A549 (cell line): ENCODE data around the gene SSU72. TPM values are rescaled to one million over a fixed set of nuclear protein-coding genes. Genes with fewer than 3 reads are reported as not detected.

Experiments
- ATAC-seq, 2 experiments: fragments of 200-7000 bp in 1 of 2; fragments of >200 bp in 1 of 2; cut with Nextera tagmentation in 1 of 2; cut with Tn5 transposase in 1 of 2; 3 replicates each; pipeline versions ENCODE4 v1.8.0 to v1.9.1; 2018 to 2020; ENCODE audit warnings: mild to moderate bottlenecking in 1 of 2, moderate library complexity in 1 of 2
- CTCF ChIA-PET: fragments of 300-600 bp; sonication (Branson Sonifier 250); formaldehyde crosslinking; extraction: SDS; loops from one replicate; lab custom pipeline; 2021; ENCODE audit warnings: antibody characterized with exemption, inconsistent platforms; lab: Yijun Ruan, JAX
- POLR2A ChIA-PET: fragments of 350-600 bp; formaldehyde crosslinking; extraction: SDS; loops from one replicate; lab custom pipeline; 2021; ENCODE audit warnings: antibody characterized with exemption, inconsistent platforms; lab: Yijun Ruan, JAX
- DNase-seq, 2 experiments: peaks; one replicate each; pipeline versions ENCODE4 v3.0.0 to v3.0.0-alpha.2; 2011 to 2016; ENCODE audit warnings: low read depth in 1 of 2, low spot score in 1 of 2
- FAIRE-seq: peaks from 2 replicates; lab custom pipeline; 2011; peaks lifted over from hg19 to GRCh38; lab: Jason Lieb, UNC
- H3K27ac ChIP-seq, 2 experiments: fragments of >200 bp; sonication (Bioruptor Twin); formaldehyde crosslinking; 3 replicates each; pipeline ENCODE4 v1.5.1; 2016 to 2017
- H3K4me1 ChIP-seq: fragments of >200 bp; sonication (Bioruptor Twin); formaldehyde crosslinking; 3 replicates; pipeline ENCODE4 v1.6.1; 2016
- H3K4me2 ChIP-seq: fragments of >200 bp; sonication (Bioruptor Twin); formaldehyde crosslinking; 3 replicates; pipeline ENCODE4 v1.6.1; 2016
- H3K4me3 ChIP-seq: fragments of >200 bp; sonication (Bioruptor Twin); formaldehyde crosslinking; 3 replicates; pipeline ENCODE4 v1.5.1; 2016
- H3K9me3 ChIP-seq: fragments of >200 bp; sonication (Bioruptor Twin); formaldehyde crosslinking; 3 replicates; pipeline ENCODE4 v1.6.1; 2016
- CEBPB ChIP-seq, 2 experiments: fragments of >200 bp in 1 of 2; sonication (Bioruptor Twin) in 1 of 2; formaldehyde crosslinking in 1 of 2; IDR thresholded peaks; 2 replicates each; pipeline ENCODE4 v1.6.1; 2012 to 2016
- CHD2 ChIP-seq: fragments of 150-350 bp; IDR thresholded peaks from 2 replicates; pipeline ENCODE4 v1.6.1; 2014; ENCODE audit warnings: low read length; ENCODE audit not compliant: partially characterized antibody
- CTCF ChIP-seq: fragments of >200 bp; sonication (Bioruptor Twin); formaldehyde crosslinking; IDR thresholded peaks from 3 replicates; pipeline ENCODE4 v1.5.1; 2016
- E2F6 ChIP-seq: IDR thresholded peaks from 2 replicates; pipeline ENCODE4 v1.6.1; 2012; ENCODE audit warnings: low read depth, borderline replicate concordance
- EHF ChIP-seq: fragments of 250-450 bp; sonication (Bioruptor Pico); IDR thresholded peaks from 2 replicates; pipeline ENCODE4 v1.5.0; 2020; ENCODE audit warnings: mild to moderate bottlenecking
- EP300 ChIP-seq, 2 experiments: fragments of >200 bp; sonication (Bioruptor Twin); formaldehyde crosslinking; IDR thresholded peaks; 2 replicates in 1 of 2; 3 replicates in 1 of 2; pipeline ENCODE4 v1.6.1; 2016 to 2017
- FOSL2 ChIP-seq, 2 experiments: fragments of 450-650 bp in 1 of 2; fragments of >200 bp in 1 of 2; sonication (Bioruptor Twin) in 1 of 2; formaldehyde crosslinking; IDR thresholded peaks; 2 replicates each; pipeline versions ENCODE4 v1.5.0 to v1.6.1; 2016 to 2020; ENCODE audit warnings: mild to moderate bottlenecking in 1 of 2, moderate library complexity in 1 of 2
- FOXS1 ChIP-seq: fragments of 250-450 bp; sonication (Bioruptor Pico); IDR thresholded peaks from 2 replicates; pipeline ENCODE4 v1.5.0; 2020; ENCODE audit warnings: mild to moderate bottlenecking, moderate library complexity
- GATA3 ChIP-seq: IDR thresholded peaks from 2 replicates; pipeline ENCODE4 v1.6.1; 2012; ENCODE audit warnings: borderline replicate concordance
- HEYL ChIP-seq: fragments of 250-450 bp; sonication (Bioruptor Pico); IDR thresholded peaks from 2 replicates; pipeline ENCODE4 v1.8.0; 2021; ENCODE audit warnings: mild to moderate bottlenecking, moderate library complexity
- HOXB5 ChIP-seq: fragments of 250-450 bp; sonication (Bioruptor Pico); IDR thresholded peaks from 2 replicates; pipeline ENCODE4 v1.5.0; 2020; ENCODE audit warnings: mild to moderate bottlenecking, moderate library complexity
- JUNB ChIP-seq: fragments of >200 bp; sonication (Bioruptor Twin); formaldehyde crosslinking; IDR thresholded peaks from 2 replicates; pipeline ENCODE4 v1.6.1; 2016
- MAX ChIP-seq: IDR thresholded peaks from 2 replicates; pipeline ENCODE4 v1.6.1; 2012
- NFE2L2 ChIP-seq: fragments of 150-350 bp; conservative IDR thresholded peaks from 2 replicates; pipeline ENCODE4 v1.6.1; 2014; ENCODE audit warnings: low read length
- NPAS2 ChIP-seq: fragments of 250-450 bp; sonication (Bioruptor Pico); IDR thresholded peaks from 2 replicates; pipeline ENCODE4 v1.8.0; 2022; ENCODE audit warnings: mild to moderate bottlenecking, moderate library complexity, borderline replicate concordance
- PBX3 ChIP-seq: IDR thresholded peaks from 2 replicates; pipeline ENCODE4 v1.6.1; 2012
- POLR2A ChIP-seq: IDR thresholded peaks from 2 replicates; pipeline ENCODE4 v1.6.1; 2012; ENCODE audit warnings: mild to moderate bottlenecking, low read length
- POLR2AphosphoS2 ChIP-seq: conservative IDR thresholded peaks from 2 replicates; pipeline ENCODE4 v1.6.1; 2012; ENCODE audit warnings: low read length, improper control_type of control experiment, inconsistent platforms
- USF2 ChIP-seq: fragments of 450-650 bp; IDR thresholded peaks from 2 replicates; pipeline ENCODE4 v1.6.1; 2014; ENCODE audit warnings: antibody characterized with exemption
- ZFP36 ChIP-seq: fragments of 450-650 bp; IDR thresholded peaks from 2 replicates; pipeline ENCODE4 v1.6.1; 2014; ENCODE audit warnings: borderline replicate concordance; ENCODE audit not compliant: partially characterized antibody
- ZNF302 ChIP-seq: fragments of 250-450 bp; sonication (Bioruptor Pico); IDR thresholded peaks from 2 replicates; pipeline ENCODE4 v1.9.0; 2021; ENCODE audit warnings: inconsistent platforms, mild to moderate bottlenecking, moderate library complexity
- ZSCAN20 ChIP-seq: fragments of 250-450 bp; sonication (Bioruptor Pico); IDR thresholded peaks from 2 replicates; pipeline ENCODE4 v1.8.0; 2022; ENCODE audit warnings: mild to moderate bottlenecking, moderate library complexity
- WGBS: methylation state at CpG from one replicate; pipeline ENCODE4 v1.1.6; 2017; ENCODE audit errors: missing lambda C conversion rate; 5-methylcytosine and 5-hydroxymethylcytosine counted together
- polyA plus RNA-seq, 4 experiments: library from polyadenylated mRNA; depleted of rRNA in 3 of 4; stranded (reverse); fragments of >200 nt; fragmentation: RNase III in 1 of 4; extraction: RNeasy Plus Mini Kit Qiagen cat#74134 plus additional on column Dnase treatment in 1 of 4; gene quantifications; 2 replicates in 3 of 4; 3 replicates in 1 of 4; pipeline ENCODE4 v1.2.3, GENCODE V29; 2011 to 2017

SSU72 gene
- polyA plus RNA-seq, 2 of the 4 experiments (the other 2 are of a cell fraction), result 75.3 to 101 TPM

GRCh38 chr1:1603671-1604373, 29.2 kb upstream of the SSU72 start:
- WGBS, result 69% methylated on average over 7 of the region's 13 CpGs
- POLR2A ChIA-PET, result no interaction called here
- no peak overlapping the region for H3K27ac ChIP-seq
- no peaks in the 10 kb centered on the region for H3K9me3 ChIP-seq
- no peak for FAIRE-seq
- H3K4me2 ChIP-seq, result no peak overlapping the region
- DNase-seq, result no peak
- H3K4me1 ChIP-seq, result no peaks in the 10 kb centered on the region
- TF ChIP-seq ZSCAN20 (CRISPR knock-in tag) (no peak), EHF (CRISPR knock-in tag) (no peak), POLR2A (no peak), HOXB5 (CRISPR knock-in tag) (no peak), MAX (no peak), ZNF302 (CRISPR knock-in tag) (no peak), CHD2 (no peak), JUNB (no peak), NPAS2 (CRISPR knock-in tag) (no peak), EP300 (IDR thresholded peaks at IDR 0.05) (no peak), USF2 (no peak), PBX3 (no peak), NFE2L2 (no peak), CEBPB (IDR thresholded peaks at IDR 0.05) (no peak), E2F6 (no peak)
- CTCF ChIA-PET, result interaction anchor here (0.7 to 0.9 kb wide), 2 partner anchors 11 to 50 kb away, joined by 3 read pairs; no protein-coding TSS in a partner anchor
- ATAC-seq, result peak in 1 of 2 experiments; percentile 27; a peak in 1 of 6 replicates
- H3K4me3 ChIP-seq, result no peak overlapping the region

- FAIRE-seq (no peak), ATAC-seq (peak; percentile 5 to 26; a peak in 3 of 6 replicates), DNase-seq (no peak)
- WGBS, result 24% methylated on average over 3 of the region's 13 CpGs
- Histone ChIP-seq H3K4me2 (no peak overlapping the region), H3K4me1 (peaks cover under 1% of the 10 kb centered on the region; the same call in 1 of the 3 replicates), H3K27ac (no peak overlapping the region), H3K4me3 (no peak overlapping the region), H3K9me3 (no peaks in the 10 kb centered on the region)
- POLR2A ChIA-PET, result interaction anchor here (0.6 kb wide), 1 partner anchor 30 kb away, joined by 4 read pairs; no protein-coding TSS in a partner anchor
- no peak for TF ChIP-seq FOXS1
- TF ChIP-seq ZFP36, result no peak
- no peak for TF ChIP-seq GATA3
- TF ChIP-seq FOSL2 (IDR thresholded peaks at IDR 0.05), result no peak
- no peak for TF ChIP-seq FOSL2 (CRISPR knock-in tag; IDR thresholded peaks at IDR 0.05)
- no peak for TF ChIP-seq CTCF
- no peak for TF ChIP-seq HEYL (CRISPR knock-in tag)
- TF ChIP-seq POLR2AphosphoS2, result no peak
- CTCF ChIA-PET, result interaction anchor here (0.9 kb wide), 1 partner anchor 11 kb away, joined by 3 read pairs; no protein-coding TSS in a partner anchor
These were observed 28.4 kb upstream of the SSU72 start for GRCh38 chr1:1602968-1603506.
